Testis (tissue), 2 donors: Measurements from ENCODE around the gene GNB5.

Source experiments
- CTCF ChIP-seq, 3 experiments: fragments of 450-650 bp in 2 of 3; fragments of 200-600 bp in 1 of 3; sonication (generic) in 1 of 3; IDR thresholded peaks; one replicate each; pipeline ENCODE4 v1.5.1; 2016 to 2019; ENCODE audit warnings: antibody characterized with exemption in 3 of 3, mild to moderate bottlenecking in 2 of 3, moderate library complexity in 1 of 3
- POLR2A ChIP-seq: fragments of 450-650 bp; IDR thresholded peaks from one replicate; pipeline ENCODE4 v1.6.1; 2017; ENCODE audit warnings: antibody characterized with exemption, mild to moderate bottlenecking, moderate library complexity

DNA sequence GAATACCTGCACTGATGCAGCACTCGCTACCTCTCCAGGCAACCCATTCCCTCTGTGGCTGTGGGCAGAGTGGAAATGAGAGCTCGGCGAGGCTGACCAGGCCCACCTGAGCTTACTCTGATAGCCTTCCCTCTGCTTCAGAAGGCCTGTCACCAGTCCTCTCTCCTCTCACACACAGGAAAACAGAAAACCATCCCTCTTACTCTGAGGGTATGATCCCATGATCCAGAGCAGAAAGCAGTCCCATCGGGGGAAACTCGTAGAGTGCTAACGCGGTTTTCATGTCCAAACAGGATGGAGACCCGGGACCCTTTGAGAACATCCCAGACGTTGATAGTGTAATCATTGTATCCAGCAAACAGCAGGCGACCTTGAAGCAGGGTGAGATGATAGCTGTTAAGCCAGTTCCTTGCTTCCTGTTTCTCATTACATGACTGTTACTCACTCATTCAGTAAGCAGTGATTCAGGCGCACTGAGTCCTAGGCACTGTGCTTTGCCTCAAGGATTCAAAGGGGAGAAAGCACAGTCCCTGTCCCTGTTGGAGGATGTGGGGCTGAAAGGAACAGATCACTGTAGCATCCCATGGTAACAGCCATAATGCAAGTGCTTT is 66.8 kb downstream of the GNB5 start:
- TF ChIP-seq CTCF (IDR thresholded peaks at IDR 0.05): no peak
- no peak for TF ChIP-seq POLR2A
